ENCODE results near the gene RWDD3. TPM values are rescaled to one million over a fixed set of nuclear protein-coding genes. Genes with fewer than 3 reads are reported as not detected.

The RWDD3 gene
- polyA plus RNA-seq, 1 experiment = 11.1 TPM

- no peak for DNase-seq (ENCODE audit: low read depth)
- ChIA-PET POLR2A (no interaction called here), CTCF (no interaction called here)
- H3K4me3 ChIP-seq (ENCODE audit: low read depth, low read length) = no peak overlapping the region
- no peaks in the 10 kb centered on the region for H3K36me3 ChIP-seq (ENCODE audit: control insufficient read depth, insufficient read depth, low read length)
- TF ChIP-seq CTCF (IDR thresholded peaks at IDR 0.05; ENCODE audit: insufficient read depth, low read depth, low read length) = no peak
- no peaks in the 10 kb centered on the region for H3K27me3 ChIP-seq (ENCODE audit: control insufficient read depth, insufficient read depth, low read length)
Observed at GRCh38 chr1:95208876-95209275, 25.1 kb upstream of the RWDD3 start.

- Histone ChIP-seq H3K4me3 (ENCODE audit: low read depth, low read length) (no peak overlapping the region), H3K27me3 (ENCODE audit: control insufficient read depth, insufficient read depth, low read length) (no peaks in the 10 kb centered on the region), H3K36me3 (ENCODE audit: control insufficient read depth, insufficient read depth, low read length) (no peaks in the 10 kb centered on the region)
- ChIA-PET POLR2A (no interaction called here), CTCF (interaction anchor here (1.1 kb wide), 1 partner anchor 9 kb away, joined by 3 read pairs; no protein-coding TSS in a partner anchor)
- no peak for TF ChIP-seq CTCF (IDR thresholded peaks at IDR 0.05; ENCODE audit: insufficient read depth, low read depth, low read length)
- no peak for DNase-seq (ENCODE audit: low read depth)
Observed at GRCh38 chr1:95209291-95209690, 24.7 kb upstream of the RWDD3 start.

GRCh38 chr1:95216292-95216990, 17.6 kb upstream of the RWDD3 start:
- CTCF ChIA-PET = no interaction called here

GRCh38 chr1:95217371-95217770, 16.6 kb upstream of the RWDD3 start:
- CTCF ChIA-PET = no interaction called here
- no peak for DNase-seq (ENCODE audit: low read depth)
- POLR2A ChIA-PET = no interaction called here
- Histone ChIP-seq H3K4me3 (ENCODE audit: low read depth, low read length) (no peak overlapping the region), H3K36me3 (ENCODE audit: control insufficient read depth, insufficient read depth, low read length) (no peaks in the 10 kb centered on the region), H3K27me3 (ENCODE audit: control insufficient read depth, insufficient read depth, low read length) (no peaks in the 10 kb centered on the region; the same call in 1 of the 2 replicates)
- TF ChIP-seq CTCF (IDR thresholded peaks at IDR 0.05; ENCODE audit: insufficient read depth, low read depth, low read length) = no peak

More at GRCh38 chr1:95216292-95216990, 17.6 kb upstream of the RWDD3 start:
- no peak for TF ChIP-seq CTCF (IDR thresholded peaks at IDR 0.05; ENCODE audit: insufficient read depth, low read depth, low read length)
- H3K36me3 ChIP-seq (ENCODE audit: control insufficient read depth, insufficient read depth, low read length) = no peaks in the 10 kb centered on the region
- no peaks in the 10 kb centered on the region; the same call in 1 of the 2 replicates for H3K27me3 ChIP-seq (ENCODE audit: control insufficient read depth, insufficient read depth, low read length)
- H3K4me3 ChIP-seq (ENCODE audit: low read depth, low read length) = no peak overlapping the region
- POLR2A ChIA-PET = no interaction called here
- no peak for DNase-seq (ENCODE audit: low read depth)

- CTCF ChIA-PET = no interaction called here
Observed at GRCh38 chr1:95219407-95219806, 14.6 kb upstream of the RWDD3 start.

More at GRCh38 chr1:95219407-95219806, 14.6 kb upstream of the RWDD3 start:
- H3K36me3 ChIP-seq (ENCODE audit: control insufficient read depth, insufficient read depth, low read length) = no peaks in the 10 kb centered on the region
- no peaks in the 10 kb centered on the region; the same call in 1 of the 2 replicates for H3K27me3 ChIP-seq (ENCODE audit: control insufficient read depth, insufficient read depth, low read length)
- POLR2A ChIA-PET = no interaction called here
- H3K4me3 ChIP-seq (ENCODE audit: low read depth, low read length) = no peak overlapping the region
- DNase-seq (ENCODE audit: low read depth) = no peak
- TF ChIP-seq CTCF (IDR thresholded peaks at IDR 0.05; ENCODE audit: insufficient read depth, low read depth, low read length) = no peak

All from BJ (cell line).